Keratinocyte (primary cell): ENCODE measurements around the gene PLXNB1. TPM values are rescaled to one million over a fixed set of nuclear protein-coding genes. Genes with fewer than 3 reads are reported as not detected.

Experiments
- DNase-seq: peaks from one replicate; pipeline ENCODE4 v3.0.0-alpha.2; 2011; ENCODE audit warnings: low read depth, missing footprints, low spot score
- FAIRE-seq: peaks from 2 replicates; lab custom pipeline; 2011; peaks lifted over from hg19 to GRCh38; lab: Jason Lieb, UNC
- H2AFZ ChIP-seq: 2 replicates; pipeline ENCODE4 v1.6.0; 2012; ENCODE audit warnings: low read length, control low read depth, inconsistent platforms; ENCODE audit not compliant: control insufficient read depth
- H3K27ac ChIP-seq: 2 replicates; pipeline ENCODE4 v1.5.1; 2011; ENCODE audit warnings: low read length; ENCODE audit not compliant: control insufficient read depth, insufficient read depth
- H3K27me3 ChIP-seq: 3 replicates; pipeline ENCODE4 v1.6.0; 2011; ENCODE audit warnings: low read length; ENCODE audit not compliant: control insufficient read depth, insufficient read depth; ENCODE audit errors: extremely low read depth
- H3K36me3 ChIP-seq, 2 experiments: 2 replicates in 1 of 2; 3 replicates in 1 of 2; pipeline ENCODE4 v1.5.1; 2011; ENCODE audit warnings: low read length in 2 of 2, mild to moderate bottlenecking in 1 of 2; ENCODE audit not compliant: control insufficient read depth in 2 of 2, insufficient read depth in 2 of 2; ENCODE audit errors: extremely low read depth in 1 of 2
- H3K4me1 ChIP-seq: 3 replicates; pipeline ENCODE4 v1.5.1; 2011; ENCODE audit warnings: low read length; ENCODE audit not compliant: control insufficient read depth, insufficient read depth; ENCODE audit errors: extremely low read depth
- H3K4me2 ChIP-seq: 3 replicates; pipeline ENCODE4 v1.6.0; 2011; ENCODE audit warnings: low read depth, low read length; ENCODE audit not compliant: control insufficient read depth, insufficient read depth; ENCODE audit errors: extremely low read depth
- H3K4me3 ChIP-seq, 3 experiments: fragments of 200-600 bp in 1 of 3; sonication (generic) in 1 of 3; 2 replicates in 2 of 3; 3 replicates in 1 of 3; pipeline ENCODE4 v1.5.1; 2011 to 2016; ENCODE audit warnings: low read length in 3 of 3, mild to moderate bottlenecking in 3 of 3, control low read depth in 2 of 3, inconsistent platforms in 1 of 3, low read depth in 1 of 3, mixed read lengths in 1 of 3, mixed run types in 1 of 3, moderate library complexity in 1 of 3; ENCODE audit not compliant: control insufficient read depth in 2 of 3, insufficient read depth in 2 of 3; ENCODE audit errors: extremely low read depth in 1 of 3
- H3K79me2 ChIP-seq: 2 replicates; pipeline ENCODE4 v1.6.0; 2012; ENCODE audit warnings: low read length; ENCODE audit not compliant: control insufficient read depth, insufficient read depth
- H3K9ac ChIP-seq: 3 replicates; pipeline ENCODE4 v1.6.0; 2011; ENCODE audit warnings: low read length; ENCODE audit not compliant: control insufficient read depth, insufficient read depth; ENCODE audit errors: extremely low read depth
- H3K9me1 ChIP-seq: 3 replicates; pipeline ENCODE4 v1.6.0; 2011; ENCODE audit warnings: low read length; ENCODE audit not compliant: control insufficient read depth, insufficient read depth; ENCODE audit errors: extremely low read depth
- H3K9me3 ChIP-seq: 2 replicates; pipeline ENCODE4 v1.5.1; 2012; ENCODE audit warnings: low read depth, low read length; ENCODE audit not compliant: control insufficient read depth
- H4K20me1 ChIP-seq: 3 replicates; pipeline ENCODE4 v1.6.0; 2011; ENCODE audit warnings: low read length; ENCODE audit not compliant: control insufficient read depth, insufficient read depth; ENCODE audit errors: extremely low read depth
- CTCF ChIP-seq, 3 experiments: IDR thresholded peaks in 1 of 3; conservative IDR thresholded peaks in 1 of 3; optimal IDR thresholded peaks in 1 of 3; 2 replicates in 2 of 3; 3 replicates in 1 of 3; pipeline versions ENCODE3 to v1.5.1; 2011; ENCODE audit warnings: low read length in 3 of 3, mild to moderate bottlenecking in 3 of 3, moderate library complexity in 2 of 3, control low read depth in 1 of 3, inconsistent platforms in 1 of 3; ENCODE audit not compliant: insufficient read depth in 2 of 3; ENCODE audit errors: extremely low read depth in 1 of 3
- EZH2 ChIP-seq: IDR thresholded peaks from one replicate; pipeline ENCODE4 v1.6.1; 2012; ENCODE audit warnings: inconsistent platforms, mild to moderate bottlenecking, low read length, moderate library complexity
- dilution Hi-C: fragments of 300-500 bp; cut with MboI; formaldehyde crosslinking; loops from one replicate; pipeline ENCODE4 v1.7.0; 2020; ENCODE audit warnings: low sequenced_read_pairs; ENCODE audit not compliant: extremely low pct_ligation_motif_present
- polyA plus RNA-seq, 5 experiments: library from polyadenylated mRNA; depleted of rRNA in 3 of 5; stranded (reverse) in 3 of 5; stranded (forward) in 1 of 5; unstranded in 1 of 5; fragments of >200 nt; gene quantifications; 1 replicate in 1 of 5; 2 replicates in 3 of 5; 3 replicates in 1 of 5; pipeline versions ENCODE4 v1.2.1 to v1.2.3, GENCODE V29; 2011 to 2012; ENCODE audit warnings: missing spikeins in 2 of 5, low read depth in 1 of 5, low replicate concordance in 1 of 5

PLXNB1 gene
- polyA plus RNA-seq, 1 donor (not counting 4 experiments of a cell fraction or from before 2014, with no cell fraction given): 83.0 TPM

DNA sequence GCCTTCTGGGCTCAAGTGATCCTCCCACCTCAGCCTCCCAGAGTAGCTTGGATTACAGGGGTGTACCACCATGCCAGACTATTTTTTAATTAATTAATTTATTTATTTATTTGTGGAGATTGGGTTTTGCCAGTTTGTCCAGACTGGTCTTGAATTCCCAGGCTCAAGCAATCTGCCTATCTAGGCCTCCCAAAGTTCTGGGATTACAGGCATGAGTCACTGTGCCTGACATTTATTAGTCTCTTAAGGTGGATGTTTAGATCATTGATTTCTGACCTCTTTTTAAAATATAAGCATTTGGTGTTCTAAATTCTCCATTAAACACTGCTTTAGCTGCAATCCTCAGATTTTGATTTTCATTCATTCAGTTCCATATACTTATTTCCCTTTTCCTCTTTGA lies 42.3 kb downstream of the PLXNB1 start:
- Histone ChIP-seq H3K9ac (no peak overlapping the region), H3K4me1 (no peaks in the 10 kb centered on the region), H3K27ac (no peak overlapping the region), H3K27me3 (no peaks in the 10 kb centered on the region), H2AFZ (no peak overlapping the region), H3K9me3 (no peaks in the 10 kb centered on the region), H3K4me2 (no peak overlapping the region), H3K36me3 (no peaks in the 10 kb centered on the region), H4K20me1 (no peaks in the 10 kb centered on the region), H3K4me3 (no peak overlapping the region), H3K9me1 (no peaks in the 10 kb centered on the region), H3K79me2 (no peaks in the 10 kb centered on the region)
- no peak for TF ChIP-seq EZH2
- no peak for TF ChIP-seq CTCF (optimal IDR thresholded peaks at IDR 0.05 in 1 of 3, IDR thresholded peaks at IDR 0.05 in 1 of 3, conservative IDR thresholded peaks at IDR 0.05 in 1 of 3; ENCODE audit: extremely low read depth in 1 of 3, insufficient read depth in 2 of 3, low read length in 3 of 3)
- dilution Hi-C loops: no loop called here
- FAIRE-seq (no peak), DNase-seq (no peak)

DNA sequence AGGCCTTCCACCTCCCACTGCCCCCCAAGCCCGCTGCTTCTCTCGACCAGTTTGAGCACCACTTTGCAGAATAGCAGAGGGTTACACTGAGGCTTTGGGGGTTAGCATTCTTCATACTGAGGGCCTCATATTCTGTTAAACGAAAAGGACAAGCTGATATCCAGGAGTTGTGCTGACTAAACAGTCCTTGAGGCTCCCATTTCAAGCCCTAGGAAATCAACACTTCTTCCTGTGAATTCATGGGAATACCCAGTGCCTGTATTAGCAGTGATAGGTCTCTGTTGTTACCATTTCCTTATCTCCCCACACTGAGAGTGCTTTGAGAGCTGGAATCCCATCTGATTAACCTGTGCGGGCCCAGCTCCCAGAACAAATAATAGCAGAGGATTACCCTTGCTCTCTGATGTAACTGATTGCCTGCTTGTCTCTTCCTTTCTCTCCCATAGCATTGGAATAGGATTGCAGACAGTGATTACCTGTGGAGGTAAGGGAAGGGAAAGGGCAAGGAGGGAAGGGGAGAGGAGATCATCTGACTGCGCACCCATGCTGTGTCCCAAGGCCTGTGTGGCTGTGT lies 56.9 kb downstream of the PLXNB1 start:
- Histone ChIP-seq H3K4me3 (no peak overlapping the region), H3K27ac (no peak overlapping the region), H3K79me2 (no peaks in the 10 kb centered on the region), H4K20me1 (no peaks in the 10 kb centered on the region), H3K9me3 (no peaks in the 10 kb centered on the region), H2AFZ (no peak overlapping the region), H3K4me1 (no peaks in the 10 kb centered on the region), H3K9me1 (no peaks in the 10 kb centered on the region), H3K36me3 (no peaks in the 10 kb centered on the region), H3K9ac (no peak overlapping the region), H3K4me2 (no peak overlapping the region), H3K27me3 (no peaks in the 10 kb centered on the region)
- TF ChIP-seq EZH2 (no peak), CTCF (optimal IDR thresholded peaks at IDR 0.05 in 1 of 3, IDR thresholded peaks at IDR 0.05 in 1 of 3, conservative IDR thresholded peaks at IDR 0.05 in 1 of 3; ENCODE audit: extremely low read depth in 1 of 3, insufficient read depth in 2 of 3, low read length in 3 of 3) (no peak)
- no peak for DNase-seq
- no peak for FAIRE-seq
- dilution Hi-C loops: no loop called here
